Coronary artery (tissue), 2 donors: ENCODE data around the gene TPI1.
"Not testable (repeated sequence)": the region's sequence is repeated elsewhere in the genome, so short reads cannot be mapped to it uniquely, and the experiment has no call there.

Experiments
- DNase-seq: peaks from one replicate; pipeline ENCODE4 v3.0.0-alpha.2; 2017; ENCODE audit warnings: low spot score
- H3K27ac ChIP-seq, 2 donors: fragments of 200-600 bp; sonication (generic); one replicate each; pipeline ENCODE4 v1.5.1; 2016 to 2019
- H3K4me3 ChIP-seq: fragments of 200-600 bp; sonication (generic); 2 replicates; pipeline ENCODE4 v1.5.1; 2016; ENCODE audit warnings: mild to moderate bottlenecking, moderate library complexity
- TF ChIP-seq, protein P1 (sequence below): fragments of 200-600 bp; sonication (generic); IDR thresholded peaks from one replicate; pipeline ENCODE4 v1.5.1; 2019; ENCODE audit warnings: antibody characterized with exemption

Gene TPI1

GRCh38 chr12:6890789-6891645, 23.7 kb downstream of the TPI1 start:
- peak overlapping the region; percentile 88 to 90 for H3K27ac ChIP-seq
- peak; percentile 97 for DNase-seq
- TF ChIP-seq, protein P1, sequence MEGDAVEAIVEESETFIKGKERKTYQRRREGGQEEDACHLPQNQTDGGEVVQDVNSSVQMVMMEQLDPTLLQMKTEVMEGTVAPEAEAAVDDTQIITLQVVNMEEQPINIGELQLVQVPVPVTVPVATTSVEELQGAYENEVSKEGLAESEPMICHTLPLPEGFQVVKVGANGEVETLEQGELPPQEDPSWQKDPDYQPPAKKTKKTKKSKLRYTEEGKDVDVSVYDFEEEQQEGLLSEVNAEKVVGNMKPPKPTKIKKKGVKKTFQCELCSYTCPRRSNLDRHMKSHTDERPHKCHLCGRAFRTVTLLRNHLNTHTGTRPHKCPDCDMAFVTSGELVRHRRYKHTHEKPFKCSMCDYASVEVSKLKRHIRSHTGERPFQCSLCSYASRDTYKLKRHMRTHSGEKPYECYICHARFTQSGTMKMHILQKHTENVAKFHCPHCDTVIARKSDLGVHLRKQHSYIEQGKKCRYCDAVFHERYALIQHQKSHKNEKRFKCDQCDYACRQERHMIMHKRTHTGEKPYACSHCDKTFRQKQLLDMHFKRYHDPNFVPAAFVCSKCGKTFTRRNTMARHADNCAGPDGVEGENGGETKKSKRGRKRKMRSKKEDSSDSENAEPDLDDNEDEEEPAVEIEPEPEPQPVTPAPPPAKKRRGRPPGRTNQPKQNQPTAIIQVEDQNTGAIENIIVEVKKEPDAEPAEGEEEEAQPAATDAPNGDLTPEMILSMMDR = peak; percentile 83

DNA sequence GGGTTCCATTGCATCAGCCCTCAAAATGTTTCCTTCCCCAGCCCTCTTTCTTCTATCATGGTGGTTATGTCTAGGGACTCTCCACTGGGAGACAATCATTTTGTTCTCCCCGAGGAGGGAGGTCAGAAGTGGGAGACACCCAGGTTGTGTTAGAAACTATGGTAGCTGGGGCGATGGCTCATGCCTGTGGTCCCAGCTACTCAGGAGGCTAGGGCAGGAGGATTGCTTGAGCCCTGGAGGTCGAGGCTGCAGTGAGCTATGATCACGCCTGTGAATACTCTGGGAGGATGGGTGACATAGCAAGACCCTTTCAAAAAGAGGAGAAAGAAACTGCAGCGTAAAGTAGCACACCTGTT, 24.3 kb downstream of the TPI1 start:
- peak overlapping the region; percentile 88 to 90 for H3K27ac ChIP-seq
- TF ChIP-seq, protein P1 = no peak
- no peak for DNase-seq

More at GRCh38 chr12:6890789-6891645, 23.7 kb downstream of the TPI1 start:
- peak overlapping the region; percentile 70 for H3K4me3 ChIP-seq

GRCh38 chr12:6892683-6893082, 25.4 kb downstream of the TPI1 start:
- not testable (repeated sequence) for H3K27ac ChIP-seq, H3K4me3 ChIP-seq, DNase-seq

More for the DNA sequence above, 24.3 kb downstream of the TPI1 start:
- peak overlapping the region; percentile 70 for H3K4me3 ChIP-seq

GRCh38 chr12:6894321-6894720, 27.0 kb downstream of the TPI1 start:
- TF ChIP-seq, protein P1 = no peak
- H3K27ac ChIP-seq = no peak overlapping the region
- no peak overlapping the region for H3K4me3 ChIP-seq
- DNase-seq = no peak

- TF ChIP-seq, protein P1 = no peak
- no peak overlapping the region for H3K27ac ChIP-seq
- no peak for DNase-seq
- no peak overlapping the region for H3K4me3 ChIP-seq
These were observed 29.6 kb downstream of the TPI1 start for GRCh38 chr12:6896846-6897435.

DNA sequence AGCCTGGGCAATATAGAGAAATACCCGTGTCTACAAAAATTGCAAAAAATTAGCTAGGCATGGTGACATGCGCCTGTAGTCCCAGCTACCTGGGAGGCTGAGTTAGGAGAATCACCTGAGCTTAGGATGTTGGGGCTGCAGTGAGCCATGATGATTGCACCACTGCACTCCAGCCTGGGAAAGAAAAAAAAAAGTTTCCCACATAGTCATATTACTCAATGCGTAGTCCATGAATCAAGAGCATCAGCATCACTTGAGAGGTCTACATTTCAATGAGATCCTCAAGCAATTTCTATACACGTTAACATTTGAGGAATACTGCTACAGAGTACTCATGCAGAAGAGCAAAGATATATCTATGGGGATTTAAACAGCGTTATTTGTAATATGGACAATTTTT, 32.1 kb downstream of the TPI1 start:
- H3K27ac ChIP-seq = no peak overlapping the region

GRCh38 chr12:6899837-6900519, 32.6 kb downstream of the TPI1 start:
- Histone ChIP-seq H3K27ac (no peak overlapping the region), H3K4me3 (no peak overlapping the region)
- no peak for DNase-seq
- TF ChIP-seq, protein P1 = no peak

More for the DNA sequence above, 32.1 kb downstream of the TPI1 start:
- H3K4me3 ChIP-seq = no peak overlapping the region
- TF ChIP-seq, protein P1 = no peak
- no peak for DNase-seq
